Keratinocyte (primary cell): Measurements from ENCODE around the gene TBCD. TPM values are rescaled to one million over a fixed set of nuclear protein-coding genes. Genes with fewer than 3 reads are reported as not detected.

Experiments
- DNase-seq: peaks from one replicate; pipeline ENCODE4 v3.0.0-alpha.2; 2011; ENCODE audit warnings: low read depth, missing footprints, low spot score
- FAIRE-seq: peaks from 2 replicates; lab custom pipeline; 2011; peaks lifted over from hg19 to GRCh38; lab: Jason Lieb, UNC
- H2AFZ ChIP-seq: 2 replicates; pipeline ENCODE4 v1.6.0; 2012; ENCODE audit warnings: low read length, control low read depth, inconsistent platforms; ENCODE audit not compliant: control insufficient read depth
- H3K27ac ChIP-seq: 2 replicates; pipeline ENCODE4 v1.5.1; 2011; ENCODE audit warnings: low read length; ENCODE audit not compliant: control insufficient read depth, insufficient read depth
- H3K27me3 ChIP-seq: 3 replicates; pipeline ENCODE4 v1.6.0; 2011; ENCODE audit warnings: low read length; ENCODE audit not compliant: control insufficient read depth, insufficient read depth; ENCODE audit errors: extremely low read depth
- H3K36me3 ChIP-seq, 2 experiments: 2 replicates in 1 of 2; 3 replicates in 1 of 2; pipeline ENCODE4 v1.5.1; 2011; ENCODE audit warnings: low read length in 2 of 2, mild to moderate bottlenecking in 1 of 2; ENCODE audit not compliant: control insufficient read depth in 2 of 2, insufficient read depth in 2 of 2; ENCODE audit errors: extremely low read depth in 1 of 2
- H3K4me1 ChIP-seq: 3 replicates; pipeline ENCODE4 v1.5.1; 2011; ENCODE audit warnings: low read length; ENCODE audit not compliant: control insufficient read depth, insufficient read depth; ENCODE audit errors: extremely low read depth
- H3K4me2 ChIP-seq: 3 replicates; pipeline ENCODE4 v1.6.0; 2011; ENCODE audit warnings: low read depth, low read length; ENCODE audit not compliant: control insufficient read depth, insufficient read depth; ENCODE audit errors: extremely low read depth
- H3K4me3 ChIP-seq, 3 experiments: fragments of 200-600 bp in 1 of 3; sonication (generic) in 1 of 3; 2 replicates in 2 of 3; 3 replicates in 1 of 3; pipeline ENCODE4 v1.5.1; 2011 to 2016; ENCODE audit warnings: low read length in 3 of 3, mild to moderate bottlenecking in 3 of 3, control low read depth in 2 of 3, inconsistent platforms in 1 of 3, low read depth in 1 of 3, mixed read lengths in 1 of 3, mixed run types in 1 of 3, moderate library complexity in 1 of 3; ENCODE audit not compliant: control insufficient read depth in 2 of 3, insufficient read depth in 2 of 3; ENCODE audit errors: extremely low read depth in 1 of 3
- H3K79me2 ChIP-seq: 2 replicates; pipeline ENCODE4 v1.6.0; 2012; ENCODE audit warnings: low read length; ENCODE audit not compliant: control insufficient read depth, insufficient read depth
- H3K9ac ChIP-seq: 3 replicates; pipeline ENCODE4 v1.6.0; 2011; ENCODE audit warnings: low read length; ENCODE audit not compliant: control insufficient read depth, insufficient read depth; ENCODE audit errors: extremely low read depth
- H3K9me1 ChIP-seq: 3 replicates; pipeline ENCODE4 v1.6.0; 2011; ENCODE audit warnings: low read length; ENCODE audit not compliant: control insufficient read depth, insufficient read depth; ENCODE audit errors: extremely low read depth
- H3K9me3 ChIP-seq: 2 replicates; pipeline ENCODE4 v1.5.1; 2012; ENCODE audit warnings: low read depth, low read length; ENCODE audit not compliant: control insufficient read depth
- H4K20me1 ChIP-seq: 3 replicates; pipeline ENCODE4 v1.6.0; 2011; ENCODE audit warnings: low read length; ENCODE audit not compliant: control insufficient read depth, insufficient read depth; ENCODE audit errors: extremely low read depth
- EZH2 ChIP-seq: IDR thresholded peaks from one replicate; pipeline ENCODE4 v1.6.1; 2012; ENCODE audit warnings: inconsistent platforms, mild to moderate bottlenecking, low read length, moderate library complexity
- dilution Hi-C: fragments of 300-500 bp; cut with MboI; formaldehyde crosslinking; loops from one replicate; pipeline ENCODE4 v1.7.0; 2020; ENCODE audit warnings: low sequenced_read_pairs; ENCODE audit not compliant: extremely low pct_ligation_motif_present
- polyA plus RNA-seq, 5 experiments: library from polyadenylated mRNA; depleted of rRNA in 3 of 5; stranded (reverse) in 3 of 5; stranded (forward) in 1 of 5; unstranded in 1 of 5; fragments of >200 nt; gene quantifications; 1 replicate in 1 of 5; 2 replicates in 3 of 5; 3 replicates in 1 of 5; pipeline versions ENCODE4 v1.2.1 to v1.2.3, GENCODE V29; 2011 to 2012; ENCODE audit warnings: missing spikeins in 2 of 5, low read depth in 1 of 5, low replicate concordance in 1 of 5
- TF ChIP-seq, protein P1 (sequence below), 3 experiments: IDR thresholded peaks in 1 of 3; conservative IDR thresholded peaks in 1 of 3; optimal IDR thresholded peaks in 1 of 3; 2 replicates in 2 of 3; 3 replicates in 1 of 3; pipeline versions ENCODE3 to v1.5.1; 2011; ENCODE audit warnings: low read length in 3 of 3, mild to moderate bottlenecking in 3 of 3, moderate library complexity in 2 of 3, control low read depth in 1 of 3, inconsistent platforms in 1 of 3; ENCODE audit not compliant: insufficient read depth in 2 of 3; ENCODE audit errors: extremely low read depth in 1 of 3

TBCD gene
- polyA plus RNA-seq, 1 donor (not counting 4 experiments of a cell fraction or from before 2014, with no cell fraction given): 36.2 TPM

DNA sequence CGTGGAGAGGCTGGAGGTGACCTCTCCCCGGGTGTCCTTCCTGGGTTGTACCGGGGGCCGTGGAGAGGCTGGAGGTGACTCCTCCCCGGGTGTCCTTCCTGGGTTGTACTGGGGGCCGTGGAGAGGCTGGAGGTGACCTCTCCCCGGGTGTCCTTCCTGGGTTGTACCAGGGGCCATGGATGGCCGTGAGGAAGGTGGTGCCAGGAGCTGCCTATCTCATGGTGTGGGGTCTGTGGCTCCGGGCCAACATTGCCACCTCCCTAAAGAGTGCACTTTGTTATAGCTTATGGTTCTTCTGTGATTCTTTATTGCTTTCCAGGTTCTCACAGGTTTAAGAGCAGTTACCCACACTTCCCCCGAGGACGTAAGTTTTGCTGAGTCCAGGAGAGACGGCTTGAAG, 174.2 kb downstream of the TBCD start:
- TF ChIP-seq EZH2: no peak
- TF ChIP-seq, protein P1, sequence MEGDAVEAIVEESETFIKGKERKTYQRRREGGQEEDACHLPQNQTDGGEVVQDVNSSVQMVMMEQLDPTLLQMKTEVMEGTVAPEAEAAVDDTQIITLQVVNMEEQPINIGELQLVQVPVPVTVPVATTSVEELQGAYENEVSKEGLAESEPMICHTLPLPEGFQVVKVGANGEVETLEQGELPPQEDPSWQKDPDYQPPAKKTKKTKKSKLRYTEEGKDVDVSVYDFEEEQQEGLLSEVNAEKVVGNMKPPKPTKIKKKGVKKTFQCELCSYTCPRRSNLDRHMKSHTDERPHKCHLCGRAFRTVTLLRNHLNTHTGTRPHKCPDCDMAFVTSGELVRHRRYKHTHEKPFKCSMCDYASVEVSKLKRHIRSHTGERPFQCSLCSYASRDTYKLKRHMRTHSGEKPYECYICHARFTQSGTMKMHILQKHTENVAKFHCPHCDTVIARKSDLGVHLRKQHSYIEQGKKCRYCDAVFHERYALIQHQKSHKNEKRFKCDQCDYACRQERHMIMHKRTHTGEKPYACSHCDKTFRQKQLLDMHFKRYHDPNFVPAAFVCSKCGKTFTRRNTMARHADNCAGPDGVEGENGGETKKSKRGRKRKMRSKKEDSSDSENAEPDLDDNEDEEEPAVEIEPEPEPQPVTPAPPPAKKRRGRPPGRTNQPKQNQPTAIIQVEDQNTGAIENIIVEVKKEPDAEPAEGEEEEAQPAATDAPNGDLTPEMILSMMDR (optimal IDR thresholded peaks at IDR 0.05 in 1 of 3, IDR thresholded peaks at IDR 0.05 in 1 of 3, conservative IDR thresholded peaks at IDR 0.05 in 1 of 3; ENCODE audit: extremely low read depth in 1 of 3, insufficient read depth in 2 of 3, low read length in 3 of 3): no peak
- peaks cover 8 to 19% of the 10 kb centered on the region in 2 experiments for H3K36me3 ChIP-seq
- H3K4me3 ChIP-seq: no peak overlapping the region
- H3K27ac ChIP-seq: no peak overlapping the region
- no peaks in the 10 kb centered on the region for H3K9me3 ChIP-seq
- H2AFZ ChIP-seq: no peak overlapping the region
- no peaks in the 10 kb centered on the region for H3K4me1 ChIP-seq
- FAIRE-seq: no peak
- dilution Hi-C loops: no loop called here
- no peak overlapping the region for H3K9ac ChIP-seq
- H3K4me2 ChIP-seq: no peak overlapping the region
- no peaks in the 10 kb centered on the region for H4K20me1 ChIP-seq
- DNase-seq: no peak
- no peaks in the 10 kb centered on the region for H3K9me1 ChIP-seq
- H3K79me2 ChIP-seq: no peaks in the 10 kb centered on the region
- H3K27me3 ChIP-seq: no peaks in the 10 kb centered on the region

DNA sequence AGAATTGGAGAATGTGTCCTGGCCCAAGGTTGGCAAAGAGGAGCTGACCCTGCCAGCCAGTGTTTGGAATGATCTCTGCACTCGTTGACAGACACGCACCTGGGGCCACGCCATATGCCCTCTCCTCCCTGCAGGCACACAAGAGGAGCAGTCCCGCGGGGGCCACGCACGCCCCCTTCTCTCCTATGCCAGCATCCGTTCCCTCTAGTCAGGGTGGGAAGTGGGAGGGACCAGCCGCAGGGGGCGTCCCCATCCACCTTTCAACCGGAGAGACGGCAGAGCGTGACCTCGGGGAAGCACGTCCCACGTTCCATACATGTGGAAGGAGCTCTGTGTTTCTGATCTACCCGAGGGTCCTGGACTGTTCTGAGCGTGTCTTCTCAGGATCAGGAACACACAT, 174.9 kb downstream of the TBCD start:
- Histone ChIP-seq H3K27ac (no peak overlapping the region), H3K79me2 (no peaks in the 10 kb centered on the region), H3K4me2 (no peak overlapping the region), H3K4me1 (no peaks in the 10 kb centered on the region), H3K4me3 (no peak overlapping the region), H3K36me3 (peaks cover 8 to 19% of the 10 kb centered on the region in 2 experiments), H4K20me1 (no peaks in the 10 kb centered on the region), H2AFZ (no peak overlapping the region), H3K9me1 (no peaks in the 10 kb centered on the region), H3K9me3 (no peaks in the 10 kb centered on the region), H3K9ac (no peak overlapping the region), H3K27me3 (no peaks in the 10 kb centered on the region)
- TF ChIP-seq EZH2: no peak
- TF ChIP-seq, protein P1 (optimal IDR thresholded peaks at IDR 0.05 in 1 of 3, IDR thresholded peaks at IDR 0.05 in 1 of 3, conservative IDR thresholded peaks at IDR 0.05 in 1 of 3; ENCODE audit: extremely low read depth in 1 of 3, insufficient read depth in 2 of 3, low read length in 3 of 3): no peak
- dilution Hi-C loops: no loop called here
- FAIRE-seq (no peak), DNase-seq (no peak)
